ENCODE data around the gene PLD4. TPM values are rescaled to one million over a fixed set of nuclear protein-coding genes. Genes with fewer than 3 reads are reported as not detected.

Gene PLD4
- total RNA-seq, 1 donor, result 0.09 TPM

DNA sequence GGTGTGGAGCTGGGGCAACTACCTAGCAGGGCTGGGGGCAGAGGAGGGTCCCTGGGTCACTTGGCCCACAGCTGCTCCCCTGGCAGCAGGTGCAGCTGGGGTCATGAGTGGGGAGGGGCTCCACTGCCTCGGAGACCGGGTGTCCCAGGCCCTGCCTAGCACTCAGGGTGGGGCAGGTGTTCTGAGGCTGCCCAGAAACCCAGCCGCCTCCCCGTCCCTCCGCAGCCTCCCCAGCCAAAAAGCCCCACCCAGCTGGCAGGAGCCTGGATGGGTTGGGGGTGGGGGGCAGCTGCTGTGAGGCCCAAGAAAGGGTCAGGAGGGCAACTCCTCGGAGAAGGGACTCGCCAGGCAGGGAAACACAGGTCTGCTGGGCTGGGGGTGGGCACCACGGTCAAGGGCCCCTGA lies 42.3 kb downstream of the PLD4 start:
- TF ChIP-seq, protein P1, sequence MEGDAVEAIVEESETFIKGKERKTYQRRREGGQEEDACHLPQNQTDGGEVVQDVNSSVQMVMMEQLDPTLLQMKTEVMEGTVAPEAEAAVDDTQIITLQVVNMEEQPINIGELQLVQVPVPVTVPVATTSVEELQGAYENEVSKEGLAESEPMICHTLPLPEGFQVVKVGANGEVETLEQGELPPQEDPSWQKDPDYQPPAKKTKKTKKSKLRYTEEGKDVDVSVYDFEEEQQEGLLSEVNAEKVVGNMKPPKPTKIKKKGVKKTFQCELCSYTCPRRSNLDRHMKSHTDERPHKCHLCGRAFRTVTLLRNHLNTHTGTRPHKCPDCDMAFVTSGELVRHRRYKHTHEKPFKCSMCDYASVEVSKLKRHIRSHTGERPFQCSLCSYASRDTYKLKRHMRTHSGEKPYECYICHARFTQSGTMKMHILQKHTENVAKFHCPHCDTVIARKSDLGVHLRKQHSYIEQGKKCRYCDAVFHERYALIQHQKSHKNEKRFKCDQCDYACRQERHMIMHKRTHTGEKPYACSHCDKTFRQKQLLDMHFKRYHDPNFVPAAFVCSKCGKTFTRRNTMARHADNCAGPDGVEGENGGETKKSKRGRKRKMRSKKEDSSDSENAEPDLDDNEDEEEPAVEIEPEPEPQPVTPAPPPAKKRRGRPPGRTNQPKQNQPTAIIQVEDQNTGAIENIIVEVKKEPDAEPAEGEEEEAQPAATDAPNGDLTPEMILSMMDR (IDR thresholded peaks at IDR 0.05; ENCODE audit: insufficient read depth, low read length), result no peak
- H3K4me3 ChIP-seq (ENCODE audit: low read depth, low read length), result peak overlapping the region; percentile 80
- no peak for DNase-seq (ENCODE audit: low read depth)

DNA sequence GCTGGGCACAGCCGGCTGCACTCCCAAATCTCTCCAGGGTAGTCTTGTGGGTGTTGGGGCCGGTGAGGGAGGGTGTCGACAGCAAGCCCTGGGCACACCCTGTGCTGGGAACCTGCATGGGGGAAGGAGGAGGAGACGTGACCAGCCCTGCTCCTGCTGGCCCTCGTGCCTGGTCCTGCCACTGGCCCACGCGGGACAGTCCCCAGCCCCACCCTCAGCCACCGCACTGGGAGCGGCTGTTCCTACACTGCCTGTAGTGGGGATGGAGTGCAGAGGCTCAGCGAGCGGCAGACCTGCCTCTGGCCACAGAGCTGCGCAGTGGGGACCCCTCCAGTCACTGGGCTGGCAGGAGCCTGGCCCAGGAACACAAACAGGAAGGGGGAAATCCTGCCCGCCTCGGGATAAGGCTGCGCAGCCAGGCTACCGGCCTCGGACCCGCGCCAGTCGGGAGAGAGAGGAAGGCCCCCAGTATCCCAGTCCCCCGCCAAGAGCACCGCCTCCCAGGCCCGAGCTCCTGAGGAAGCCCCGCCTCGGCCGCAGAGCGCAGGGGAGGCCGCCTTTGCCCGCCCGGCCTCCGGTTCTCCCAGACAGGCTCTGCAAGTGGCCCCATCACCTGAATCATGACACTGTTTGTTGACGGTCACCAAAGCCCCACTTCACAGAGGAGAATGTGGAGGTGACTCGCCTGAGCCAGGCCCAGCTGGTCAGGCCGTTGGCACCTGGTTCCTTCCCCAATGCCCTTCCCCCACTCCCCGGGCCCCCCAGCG lies 42.9 kb downstream of the PLD4 start:
- peak overlapping the region; percentile 80 for H3K4me3 ChIP-seq (ENCODE audit: low read depth, low read length)
- peak; percentile 45 for DNase-seq (ENCODE audit: low read depth)
- TF ChIP-seq, protein P1 (IDR thresholded peaks at IDR 0.05; ENCODE audit: insufficient read depth, low read length), result peak; percentile 3

DNA sequence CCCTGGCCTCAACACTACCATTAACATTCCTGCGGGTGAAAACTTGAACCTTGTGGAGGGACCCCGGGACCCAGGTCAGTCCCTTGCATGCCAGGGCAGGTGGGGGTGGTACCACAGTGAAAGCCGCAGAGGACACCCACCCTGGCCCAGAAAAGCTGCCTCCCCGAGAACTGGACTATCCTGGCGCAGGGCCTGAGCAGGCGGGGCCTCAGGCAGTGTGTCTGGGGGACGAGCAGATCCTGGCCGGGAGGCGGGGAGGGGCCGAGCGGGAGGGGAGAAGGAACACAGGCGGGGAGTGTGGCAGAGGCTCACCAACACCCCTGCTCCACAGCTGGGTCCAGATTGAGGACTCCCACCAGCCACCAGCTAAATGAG lies 43.5 kb downstream of the PLD4 start:
- H3K4me3 ChIP-seq (ENCODE audit: low read depth, low read length), result peak overlapping the region; percentile 80
- DNase-seq (ENCODE audit: low read depth), result peak; percentile 60
- TF ChIP-seq, protein P1 (IDR thresholded peaks at IDR 0.05; ENCODE audit: insufficient read depth, low read length), result no peak

DNA sequence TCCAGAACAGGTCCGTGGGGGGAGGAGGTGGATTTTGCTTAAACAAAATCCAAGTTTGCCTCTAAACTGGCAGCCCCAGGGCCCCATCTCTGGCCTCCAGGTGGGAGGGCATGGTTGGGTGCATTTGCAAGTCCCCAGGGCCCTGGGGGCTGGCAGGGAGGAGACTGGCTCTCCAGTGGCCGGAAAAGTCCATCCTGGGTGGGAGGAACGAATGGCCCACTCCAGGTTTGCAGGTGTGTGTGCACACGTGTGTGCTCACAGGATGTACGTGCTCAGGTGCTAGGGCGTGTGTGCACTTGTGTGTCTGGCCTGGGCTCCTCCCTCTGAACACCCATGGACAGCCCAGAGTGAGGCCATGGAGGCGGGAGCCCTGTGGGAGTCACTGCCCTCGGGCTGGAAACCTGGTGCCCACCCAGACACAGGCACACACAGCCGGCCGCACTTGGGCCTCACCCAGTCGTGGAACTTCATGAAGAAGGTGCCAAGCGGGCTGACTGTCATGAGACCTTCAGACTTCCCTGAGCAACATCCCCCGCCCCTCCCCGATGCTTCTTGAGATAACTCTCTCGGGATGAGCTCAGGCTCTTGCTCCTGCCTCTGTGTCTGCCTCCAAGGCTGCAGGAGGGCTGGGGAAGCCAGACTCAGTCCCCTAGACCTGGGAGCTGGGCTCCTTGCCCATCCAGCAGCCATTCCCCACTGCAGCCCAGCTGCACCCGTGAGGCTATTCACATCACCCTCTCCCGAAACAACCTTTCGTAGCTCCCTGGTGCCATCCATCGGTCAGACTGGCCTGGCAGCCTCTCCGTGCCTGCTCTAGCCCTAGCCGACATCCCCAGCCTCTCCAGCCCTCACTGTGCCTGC lies 44.1 kb downstream of the PLD4 start:
- H3K4me3 ChIP-seq (ENCODE audit: low read depth, low read length), result peak overlapping the region; percentile 80
- peak; percentile 58 for DNase-seq (ENCODE audit: low read depth)
- TF ChIP-seq, protein P1 (IDR thresholded peaks at IDR 0.05; ENCODE audit: insufficient read depth, low read length), result peak; percentile 34

DNA sequence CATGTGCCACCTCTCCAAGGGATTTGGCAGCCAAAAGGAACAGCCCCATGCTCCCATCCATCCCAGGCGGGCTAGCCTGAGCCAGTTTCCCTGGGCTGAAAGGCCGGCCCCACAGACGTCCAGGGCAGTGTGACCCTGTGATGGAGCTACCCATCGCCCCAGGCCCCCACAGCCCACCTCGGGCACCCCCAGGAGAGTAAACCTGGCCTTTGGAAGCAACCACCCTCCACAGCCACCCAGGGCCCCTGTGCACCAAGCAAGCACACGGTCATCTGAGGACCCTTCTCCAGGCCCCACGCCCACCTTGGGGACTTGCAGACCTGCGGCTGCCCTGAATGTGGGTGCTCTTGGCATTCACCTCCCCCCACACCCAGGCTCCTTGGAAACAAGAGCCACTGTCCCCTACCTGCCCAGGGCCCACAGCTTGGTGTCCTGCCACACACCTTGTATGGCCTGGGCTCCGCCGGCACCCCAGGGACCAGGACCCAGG lies 45.1 kb downstream of the PLD4 start:
- H3K4me3 ChIP-seq (ENCODE audit: low read depth, low read length), result peak overlapping the region; percentile 80
- no peak for DNase-seq (ENCODE audit: low read depth)
- TF ChIP-seq, protein P1 (IDR thresholded peaks at IDR 0.05; ENCODE audit: insufficient read depth, low read length), result no peak

DNA sequence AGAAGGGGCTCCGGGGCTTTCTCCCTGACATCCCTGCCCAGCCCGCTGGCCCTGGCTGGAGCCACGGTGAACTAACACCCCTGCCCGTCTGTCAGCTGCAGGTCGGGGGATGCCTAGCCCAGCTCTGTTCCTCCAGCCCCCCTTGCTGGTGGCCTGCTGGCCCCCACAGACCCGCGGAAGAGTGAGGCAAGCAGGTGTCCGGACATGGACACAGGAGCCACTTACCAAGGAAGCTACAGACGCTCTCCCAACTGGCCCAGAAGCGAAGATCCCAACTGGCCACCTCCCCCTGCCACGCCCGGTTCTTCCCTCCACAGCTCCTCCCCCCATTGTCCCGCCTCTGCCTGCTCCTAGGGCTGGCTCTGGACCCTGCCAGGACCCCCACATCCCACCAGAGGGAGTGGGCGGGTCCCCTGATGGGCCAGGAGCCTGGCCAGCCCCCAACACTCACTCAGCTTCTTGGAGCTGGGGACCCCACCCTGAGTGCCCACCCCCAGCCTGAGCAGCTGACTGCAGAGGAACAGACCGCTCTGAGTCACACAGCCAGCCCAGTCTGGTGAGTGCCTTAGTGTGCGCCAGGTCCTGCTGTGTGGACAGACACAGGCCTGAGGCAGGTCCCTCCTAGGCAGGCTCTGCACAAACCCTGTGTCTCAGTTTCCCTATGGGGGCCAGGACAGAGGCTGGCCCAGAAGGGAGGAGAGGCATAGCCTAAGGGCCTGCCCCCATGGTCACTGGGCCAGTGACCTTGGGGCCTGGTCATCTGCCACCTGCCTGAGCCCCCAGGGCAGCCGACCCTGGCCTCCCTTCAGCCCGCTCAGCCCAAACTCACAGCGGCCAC lies 45.8 kb downstream of the PLD4 start:
- peak overlapping the region; percentile 80 for H3K4me3 ChIP-seq (ENCODE audit: low read depth, low read length)
- peak; percentile 95 for DNase-seq (ENCODE audit: low read depth)
- TF ChIP-seq, protein P1 (IDR thresholded peaks at IDR 0.05; ENCODE audit: insufficient read depth, low read length), result no peak

All from fibroblast of the aortic adventitia (primary cell).